Measurements from ENCODE around the gene GATC.
"Not testable (repeated sequence)": the region's sequence is repeated elsewhere in the genome, so short reads cannot be mapped to it uniquely, and the experiment has no call there.

The GATC gene

DNA sequence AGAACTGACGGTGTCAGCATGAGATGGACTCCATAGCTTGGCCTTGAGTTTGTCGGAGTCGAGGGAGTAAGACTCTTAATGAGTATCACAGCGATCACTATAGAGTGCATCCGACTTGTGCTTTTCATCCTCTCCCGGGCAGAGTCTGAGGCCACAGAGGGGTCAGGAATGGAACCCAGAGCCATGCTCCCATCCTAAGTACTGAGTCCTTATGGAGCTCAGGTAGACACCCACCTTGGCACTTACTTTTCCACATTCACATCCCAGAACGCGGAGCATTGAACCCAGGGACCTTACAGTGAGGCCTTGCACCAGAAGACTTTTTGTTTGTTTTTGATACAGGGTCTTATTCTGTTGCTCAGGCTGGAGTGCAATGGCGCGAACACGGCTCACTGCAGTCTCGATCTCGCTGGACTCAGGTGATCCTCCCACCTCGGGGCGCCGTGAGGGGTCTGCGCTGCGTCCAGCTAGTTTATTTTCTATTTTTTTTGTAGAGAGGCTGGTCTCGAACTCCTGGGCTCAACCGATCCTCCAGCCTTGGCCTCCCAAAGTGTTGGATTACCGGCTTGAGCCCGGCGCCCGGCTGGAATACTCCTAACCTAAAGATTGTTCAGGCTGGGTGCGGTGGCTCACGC lies 24.0 kb downstream of the GATC start:
- DNase-seq: no peak

DNA sequence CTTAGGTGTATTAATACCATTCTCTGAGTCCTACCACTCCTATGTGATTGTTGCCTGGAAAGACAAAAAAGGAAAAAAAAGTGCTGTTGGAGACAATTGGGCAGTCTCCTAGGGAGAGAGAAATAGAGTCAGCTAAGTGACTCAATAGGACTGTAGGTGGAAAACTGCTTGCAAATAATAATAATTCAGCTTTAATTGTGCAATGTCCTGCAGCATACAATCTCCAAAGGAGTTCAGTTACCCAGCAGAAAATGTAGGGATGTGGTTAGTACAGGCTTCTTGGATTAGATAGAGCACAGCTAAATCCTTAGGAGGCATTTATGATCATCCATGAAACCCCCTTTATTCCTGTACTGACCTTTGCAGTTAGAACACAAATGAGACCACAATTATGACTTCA lies 26.3 kb downstream of the GATC start:
- no peak for DNase-seq

DNA sequence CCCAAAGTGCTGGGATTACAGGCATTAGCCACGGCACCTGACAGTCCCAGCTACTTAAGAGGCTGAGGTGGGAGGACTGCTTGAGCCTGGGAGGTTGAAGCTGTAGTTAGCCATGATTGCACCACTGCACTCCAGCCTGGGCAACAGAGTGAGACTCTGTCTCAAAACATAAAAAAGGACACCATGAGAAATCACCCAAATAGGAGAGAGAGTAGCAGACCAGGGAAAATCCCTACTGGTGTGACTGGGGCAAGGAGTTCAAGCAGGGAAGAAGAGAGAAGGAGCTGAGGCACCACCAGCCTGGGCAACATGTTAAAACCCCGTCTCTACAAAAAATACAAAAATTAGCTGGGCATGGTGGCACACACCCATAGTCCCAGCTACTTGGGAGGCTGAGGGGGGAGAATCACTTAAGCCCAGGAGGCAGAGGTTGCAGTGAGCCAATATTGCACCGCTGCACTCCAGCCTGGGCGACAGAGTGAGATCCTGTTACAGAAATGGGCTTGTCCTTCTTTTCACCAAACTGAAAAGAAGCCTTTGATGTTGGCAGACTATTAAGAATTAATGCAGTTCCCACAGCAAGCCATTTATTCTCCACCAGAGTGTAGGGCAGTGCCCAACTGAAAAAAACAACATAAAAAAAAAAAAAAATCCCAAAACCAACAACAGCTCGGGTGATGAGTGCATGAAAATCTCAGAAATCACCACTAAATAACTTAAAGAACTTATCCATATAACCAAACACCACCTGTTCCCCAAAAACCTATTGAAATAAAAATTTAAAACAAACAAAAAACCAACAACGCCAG lies 27.8 kb downstream of the GATC start:
- DNase-seq: no peak

GRCh38 chr12:120474616-120474960 lies 28.3 kb downstream of the GATC start:
- DNase-seq: peak; percentile 65

- DNase-seq: no peak
Observed at GRCh38 chr12:120475643-120476042, 29.4 kb downstream of the GATC start.

DNA sequence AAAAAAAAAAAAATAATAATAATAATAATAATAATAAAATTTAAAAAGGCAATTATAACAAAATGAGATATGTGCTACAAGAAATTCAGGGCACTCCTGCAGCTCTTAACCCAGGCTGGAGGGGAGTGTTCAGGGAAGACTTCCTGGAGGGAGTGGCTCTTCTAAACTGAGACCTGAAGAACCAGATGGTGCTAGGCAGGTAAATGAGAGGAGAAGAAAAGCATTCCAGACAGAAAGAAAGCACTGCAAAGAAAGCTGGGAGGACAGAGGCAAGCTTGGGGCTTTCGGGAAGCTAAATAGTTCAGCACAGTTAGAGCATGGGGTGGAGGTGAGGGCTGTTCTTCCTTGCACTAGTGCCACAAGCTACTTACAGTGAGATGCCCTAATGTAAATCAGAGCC lies 33.2 kb downstream of the GATC start:
- DNase-seq: no peak

- DNase-seq: no peak
Observed at GRCh38 chr12:120480211-120480610, 34.0 kb downstream of the GATC start.

DNA sequence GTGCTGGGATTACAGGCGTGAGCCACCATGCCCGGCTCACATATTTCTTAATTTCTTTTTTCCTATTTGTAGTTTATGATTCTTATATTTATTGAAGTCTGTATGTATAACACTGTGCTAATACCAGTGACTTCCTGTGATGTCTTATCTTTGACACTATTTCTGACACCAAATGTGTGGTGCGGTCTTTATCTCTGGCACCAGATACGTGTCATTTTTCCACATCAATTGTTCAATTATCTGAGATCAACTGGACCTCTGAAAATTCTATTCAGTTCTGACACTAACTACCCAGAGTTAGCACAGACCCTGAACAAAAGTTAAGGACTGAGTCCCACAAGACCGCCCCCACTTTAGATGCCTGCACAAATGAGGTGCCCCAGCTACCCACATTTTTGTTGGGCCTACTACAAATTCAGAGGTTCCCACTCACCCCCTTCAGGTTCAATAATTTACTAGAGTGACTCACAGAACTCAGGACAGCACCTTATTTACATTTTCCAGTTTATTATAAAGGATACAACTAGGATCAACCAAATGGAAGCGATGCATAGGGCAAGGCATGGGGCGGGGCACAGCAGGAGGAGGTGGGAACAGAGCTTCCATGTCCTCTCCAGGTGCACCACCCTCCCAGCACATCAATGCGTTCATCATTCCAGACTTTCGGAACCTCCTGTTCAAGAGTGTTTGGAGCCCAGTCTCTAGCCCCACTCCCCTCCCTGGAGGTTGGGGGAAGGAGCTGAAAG lies 35.0 kb downstream of the GATC start:
- DNase-seq: no peak

GRCh38 chr12:120483621-120484020 lies 37.4 kb downstream of the GATC start:
- no peak for DNase-seq

- no peak for DNase-seq
Observed at GRCh38 chr12:120485961-120486881, 40.0 kb downstream of the GATC start.

- not testable (repeated sequence) for DNase-seq
Observed at GRCh38 chr12:120487552-120487951, 41.3 kb downstream of the GATC start.

DNA sequence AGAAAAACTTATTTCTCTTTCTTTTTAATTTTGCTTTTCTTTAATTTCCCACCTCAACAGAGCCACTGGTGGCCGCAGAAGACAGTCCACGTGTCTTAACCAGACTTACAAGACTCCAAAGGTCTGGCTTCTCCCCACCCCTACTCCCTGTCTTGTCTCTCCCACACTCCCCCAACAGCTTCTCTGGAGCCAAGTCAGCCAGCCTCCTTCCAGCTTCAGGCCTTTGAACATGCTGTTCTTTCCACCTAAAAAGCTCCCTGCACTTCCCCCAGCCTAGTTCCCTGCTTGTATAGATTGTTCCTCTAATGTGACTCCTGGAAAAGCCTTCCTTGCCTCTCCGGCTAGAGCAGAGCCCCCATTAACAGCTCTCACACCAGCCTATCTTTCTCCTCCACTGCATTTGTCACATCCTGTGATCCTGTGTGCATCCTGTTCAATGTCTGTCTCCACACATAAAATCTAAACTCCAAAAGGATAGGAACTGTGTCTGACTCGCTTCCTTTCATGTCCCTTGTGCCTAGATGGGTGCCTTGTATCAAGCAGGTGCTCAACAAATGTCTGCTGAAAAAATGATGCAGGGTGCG lies 41.9 kb downstream of the GATC start:
- no peak for DNase-seq

- DNase-seq: no peak
Observed at GRCh38 chr12:120489018-120489417, 42.8 kb downstream of the GATC start.

DNA sequence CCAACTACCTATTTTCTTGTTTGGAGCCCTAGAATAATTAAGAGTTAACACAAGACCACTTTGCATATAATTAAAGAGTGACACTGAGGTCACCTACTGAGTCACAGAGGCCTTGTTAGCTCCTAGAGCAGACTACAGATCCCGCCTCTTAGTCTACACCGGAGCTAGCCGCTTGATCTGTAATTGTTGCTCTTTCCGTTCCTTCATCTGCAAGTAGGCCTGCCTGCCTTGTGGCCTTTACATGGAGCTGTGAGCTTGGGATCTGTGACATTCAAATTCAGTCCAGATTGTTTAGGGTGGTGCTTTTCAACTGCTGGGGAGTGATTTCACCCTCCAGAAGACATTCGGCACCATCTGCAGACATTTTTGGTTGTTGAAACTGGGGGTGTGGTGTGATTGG lies 44.1 kb downstream of the GATC start:
- DNase-seq: no peak

DNA sequence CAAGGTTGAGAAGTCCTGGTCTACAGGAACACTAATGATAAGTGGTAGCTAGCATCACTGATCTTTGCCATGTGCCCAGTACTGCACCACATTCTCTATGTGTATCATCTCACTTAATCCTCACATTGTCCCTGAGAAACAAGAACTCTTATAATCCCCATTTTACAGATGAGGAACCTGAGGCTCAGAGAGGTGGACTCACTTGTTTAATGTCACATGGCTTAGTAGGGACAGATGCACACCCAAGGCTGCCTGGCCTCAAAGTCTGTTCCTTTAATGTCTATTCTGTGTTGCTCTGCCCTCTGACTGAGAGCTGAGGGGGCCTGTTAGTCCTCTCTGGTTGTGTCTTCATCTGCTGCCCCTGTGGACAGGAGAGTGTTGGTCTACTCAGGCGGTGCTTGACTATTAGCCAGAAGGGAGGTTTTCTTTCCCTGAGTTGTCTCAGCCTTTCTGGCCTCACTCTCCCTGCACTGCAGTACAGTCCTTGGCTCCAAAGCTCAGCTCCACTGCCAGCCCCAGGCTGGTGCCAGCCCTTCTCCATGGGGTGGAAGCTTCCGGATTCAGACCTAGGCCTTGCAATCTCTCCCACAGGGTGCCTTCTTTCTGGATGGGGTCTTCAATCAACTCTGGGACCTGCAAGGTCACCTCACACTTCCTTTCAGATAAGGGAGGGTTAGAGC lies 44.7 kb downstream of the GATC start:
- DNase-seq: no peak

DNA sequence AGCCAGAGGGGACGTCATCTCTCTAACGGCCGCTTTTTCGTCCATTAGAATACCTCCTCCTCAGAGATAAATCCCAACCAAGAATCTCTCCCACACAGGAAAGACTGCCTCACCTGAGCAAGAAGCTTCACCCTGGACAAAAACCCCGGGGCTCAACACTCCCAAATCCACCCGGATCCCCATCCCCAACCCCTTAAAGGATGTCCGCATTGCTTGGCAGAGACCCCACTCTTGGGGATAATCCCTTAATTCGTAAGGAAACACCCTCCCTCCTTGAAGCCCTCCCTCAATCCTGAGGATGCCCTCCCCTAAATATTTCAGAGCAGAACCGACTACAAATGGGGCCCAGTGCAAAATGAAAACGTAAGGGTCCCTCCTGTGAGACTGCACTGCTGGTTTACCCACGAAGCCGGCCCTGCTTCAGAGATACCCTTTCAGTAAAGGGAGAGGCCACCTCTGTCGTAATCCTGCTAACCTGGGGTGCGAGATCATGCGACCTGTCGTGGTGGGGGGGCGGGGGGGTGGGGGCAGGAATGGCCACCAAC lies 49.0 kb downstream of the GATC start:
- DNase-seq: no peak

DNA sequence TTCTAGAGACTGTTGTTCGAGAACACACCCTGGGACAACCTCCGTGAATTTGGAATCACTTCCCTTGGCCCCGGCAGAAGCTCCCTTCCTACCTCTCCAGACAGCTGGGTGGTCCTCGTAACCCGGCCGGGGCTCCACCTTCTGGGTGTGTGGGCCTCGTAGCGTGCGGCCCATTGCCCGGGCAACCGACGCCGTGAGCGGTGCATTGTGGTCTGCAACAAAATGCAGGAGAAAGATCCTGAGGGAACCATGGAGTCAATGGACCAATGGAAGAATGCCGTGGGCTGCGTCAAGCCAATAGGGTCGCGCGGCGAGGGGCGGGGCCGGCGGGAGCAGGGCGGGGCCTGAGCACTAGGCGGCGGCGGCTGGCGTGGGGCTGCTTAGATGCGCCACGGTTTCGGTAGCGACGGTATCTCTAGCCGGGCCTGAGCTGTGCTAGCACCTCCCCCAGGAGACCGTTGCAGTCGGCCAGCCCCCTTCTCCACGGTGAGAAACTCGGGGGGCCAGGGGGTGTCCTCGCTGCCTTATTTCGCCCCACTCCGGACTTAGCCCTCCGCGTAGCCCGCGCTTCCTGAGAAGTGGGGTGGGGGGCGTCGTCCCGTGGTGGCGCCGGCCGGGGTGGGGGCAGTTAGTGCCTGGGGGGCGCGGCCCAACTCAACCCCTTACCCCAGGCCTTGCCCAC lies 49.6 kb downstream of the GATC start, which contains the start of gene DYNLL1:
TSS of gene DYNLL1 (plus strand) at position 383 of the 682 bp plus-strand sequence. CDS start 309 bp downstream, outside the sequence.
- DNase-seq: peak; percentile 94

- DNase-seq: peak; percentile 57
Observed at GRCh38 chr12:120496413-120497340, 50.4 kb downstream of the GATC start.

GRCh38 chr12:120497524-120498150 lies 51.4 kb downstream of the GATC start:
- peak; percentile 18 for DNase-seq

Data from HCEC 1CT (cell line).